GM18870 (cell line): Measurements from ENCODE around the gene OLA1.

ENCODE experiments used
- ATAC-seq: cut with Tn5 transposase; IDR thresholded peaks from one replicate; pipeline ENCODE4 v1.9.1; 2021; ENCODE audit warnings: moderate library complexity; ENCODE audit not compliant: unreplicated experiment

OLA1 gene

GRCh38 chr2:174224665-174225288 is 23.6 kb downstream of the OLA1 start:
- ATAC-seq = no peak

- ATAC-seq = no peak
These were observed 24.2 kb downstream of the OLA1 start for GRCh38 chr2:174224125-174224524.

GRCh38 chr2:174223388-174223787 is 24.9 kb downstream of the OLA1 start:
- no peak for ATAC-seq

GRCh38 chr2:174222154-174222553 is 26.2 kb downstream of the OLA1 start:
- ATAC-seq = no peak

GRCh38 chr2:174219321-174219720 is 29.0 kb downstream of the OLA1 start:
- ATAC-seq = no peak

- ATAC-seq = no peak
These were observed 29.6 kb downstream of the OLA1 start for GRCh38 chr2:174218773-174219172.

GRCh38 chr2:174217869-174218268 is 30.5 kb downstream of the OLA1 start:
- ATAC-seq = no peak

GRCh38 chr2:174211954-174212353 is 36.4 kb downstream of the OLA1 start:
- ATAC-seq = no peak

- no peak for ATAC-seq
These were observed 37.5 kb downstream of the OLA1 start for GRCh38 chr2:174210862-174211261.

GRCh38 chr2:174209325-174209724 is 39.0 kb downstream of the OLA1 start:
- no peak for ATAC-seq

GRCh38 chr2:174208026-174208425 is 40.3 kb downstream of the OLA1 start:
- no peak for ATAC-seq

GRCh38 chr2:174205562-174205961 is 42.8 kb downstream of the OLA1 start:
- ATAC-seq = no peak

GRCh38 chr2:174202188-174202587 is 46.1 kb downstream of the OLA1 start:
- no peak for ATAC-seq

GRCh38 chr2:174198846-174199564 is 49.3 kb downstream of the OLA1 start:
- no peak for ATAC-seq

- ATAC-seq = no peak
These were observed 53.1 kb downstream of the OLA1 start for GRCh38 chr2:174195253-174195652.

GRCh38 chr2:174193737-174194136 is 54.6 kb downstream of the OLA1 start:
- ATAC-seq = no peak

- ATAC-seq = no peak
These were observed 55.7 kb downstream of the OLA1 start for GRCh38 chr2:174192664-174193063.

- ATAC-seq = no peak
These were observed 56.8 kb downstream of the OLA1 start for GRCh38 chr2:174191342-174192074.

GRCh38 chr2:174184915-174185314 is 63.4 kb downstream of the OLA1 start:
- ATAC-seq = no peak

- no peak for ATAC-seq
These were observed 63.8 kb downstream of the OLA1 start for GRCh38 chr2:174184504-174184903.

- ATAC-seq = no peak
These were observed 65.3 kb downstream of the OLA1 start for GRCh38 chr2:174183076-174183475.

GRCh38 chr2:174181368-174181767 is 67.0 kb downstream of the OLA1 start:
- ATAC-seq = no peak
